HG03108 (cell line): Measurements from ENCODE around the gene CFAP74.
"Not testable (repeated sequence)": the region's sequence is repeated elsewhere in the genome, so short reads cannot be mapped to it uniquely, and the experiment has no call there.

ENCODE experiments used
- ATAC-seq: cut with Tn5 transposase; IDR thresholded peaks from one replicate; pipeline ENCODE4 v1.9.1; 2021; ENCODE audit warnings: moderate library complexity; ENCODE audit not compliant: unreplicated experiment

Gene CFAP74

DNA sequence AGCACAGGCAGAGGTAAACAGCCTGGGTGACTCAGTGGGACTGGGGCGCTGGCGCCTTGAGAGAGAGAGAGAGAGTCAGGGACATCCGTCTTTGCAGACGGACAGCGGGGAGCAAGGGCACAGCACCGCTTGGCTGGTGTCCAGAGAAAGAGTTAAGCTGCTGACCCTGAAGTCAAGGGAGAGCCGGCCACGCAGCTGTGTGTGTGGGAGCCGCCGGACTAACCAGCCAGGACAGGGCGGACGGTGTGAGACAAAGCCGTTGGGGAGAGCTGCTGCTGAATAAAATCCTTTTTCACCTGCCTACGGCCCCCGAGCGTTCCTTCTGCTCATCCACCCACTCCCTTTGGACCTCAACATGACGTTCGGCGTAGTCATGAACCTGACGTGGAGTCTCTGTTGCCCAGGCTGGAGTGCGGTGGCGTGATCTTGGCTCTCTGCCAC, 14.5 kb downstream of the CFAP74 start:
- no peak for ATAC-seq

DNA sequence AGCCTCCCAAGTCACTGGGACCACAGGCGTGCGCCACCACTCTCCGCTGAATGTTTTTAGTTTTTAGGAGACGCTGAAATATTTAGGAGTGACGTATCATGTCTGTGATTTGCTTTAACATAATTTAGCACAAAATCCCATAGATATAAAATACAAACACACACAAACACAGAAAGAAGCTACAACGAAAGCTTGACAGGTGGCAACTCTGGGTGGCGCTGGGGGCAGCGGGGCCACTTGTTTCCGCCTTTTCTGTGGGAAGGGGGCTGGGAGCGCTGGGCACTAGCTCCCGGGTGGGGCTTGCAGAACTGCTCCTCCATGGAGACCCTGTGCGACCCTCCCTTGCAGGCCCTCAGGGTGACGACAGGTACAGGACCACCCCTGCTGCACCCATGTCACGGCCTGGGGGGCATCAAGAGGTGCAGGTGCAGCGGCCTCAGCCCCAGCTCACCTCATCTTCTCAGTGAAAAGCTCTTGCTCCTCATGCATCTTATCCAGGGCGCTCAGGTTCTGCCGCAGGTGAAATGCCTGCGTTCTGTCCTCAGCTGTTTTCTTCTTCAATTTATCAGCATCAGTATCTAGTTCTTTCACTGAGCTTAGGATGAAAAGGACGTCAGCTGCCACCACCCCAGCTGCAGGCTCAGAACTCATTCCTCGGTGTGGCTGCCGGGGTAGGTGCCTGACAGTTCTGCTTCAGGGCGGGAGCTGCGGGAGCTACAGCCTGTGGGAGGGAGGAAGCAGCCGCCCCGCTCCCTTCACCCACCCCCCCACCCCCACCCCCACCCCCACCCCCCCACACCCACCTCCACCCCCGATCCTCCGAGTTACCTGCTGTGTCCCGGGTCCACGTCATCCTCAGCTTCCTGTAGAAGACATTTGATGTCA, 15.3 kb downstream of the CFAP74 start:
- ATAC-seq: no peak

- ATAC-seq: no peak
Observed at GRCh38 chr1:1987142-1987510, 16.5 kb downstream of the CFAP74 start.

- no peak for ATAC-seq
Observed at GRCh38 chr1:1986451-1987141, 17.0 kb downstream of the CFAP74 start.

DNA sequence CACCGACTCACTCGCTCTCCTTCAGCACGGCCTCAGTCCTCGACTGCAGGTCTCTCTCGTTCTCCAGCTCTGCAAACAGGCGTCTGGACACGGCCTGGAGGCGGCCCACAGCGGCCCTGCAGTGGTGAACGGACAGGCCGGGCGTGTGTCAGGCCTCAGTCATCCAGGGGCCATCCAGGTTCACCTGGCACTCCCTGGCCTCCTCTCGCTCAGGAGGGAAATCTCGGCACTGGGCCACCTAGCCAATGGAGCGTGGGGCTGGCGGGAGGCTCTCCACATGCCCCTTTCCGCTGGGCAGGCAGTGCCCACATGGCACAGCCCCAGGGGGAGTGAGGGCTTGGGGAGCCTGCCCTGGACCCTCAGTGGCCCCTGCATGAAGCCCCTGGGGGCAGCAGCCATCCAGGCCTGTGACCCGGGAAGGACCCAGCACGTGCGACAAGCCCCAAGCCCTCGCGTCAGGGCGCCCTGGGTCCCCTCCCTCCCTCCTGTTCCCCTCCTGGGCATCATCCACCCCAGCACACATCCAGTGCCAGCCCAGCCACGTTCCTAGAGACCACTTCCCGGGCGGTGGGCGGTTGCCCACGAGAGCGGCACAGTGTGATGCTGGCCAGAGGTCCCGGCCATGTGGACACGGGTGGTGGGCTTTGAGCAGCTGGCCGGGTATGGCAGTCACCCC, 18.1 kb downstream of the CFAP74 start:
- no peak for ATAC-seq

DNA sequence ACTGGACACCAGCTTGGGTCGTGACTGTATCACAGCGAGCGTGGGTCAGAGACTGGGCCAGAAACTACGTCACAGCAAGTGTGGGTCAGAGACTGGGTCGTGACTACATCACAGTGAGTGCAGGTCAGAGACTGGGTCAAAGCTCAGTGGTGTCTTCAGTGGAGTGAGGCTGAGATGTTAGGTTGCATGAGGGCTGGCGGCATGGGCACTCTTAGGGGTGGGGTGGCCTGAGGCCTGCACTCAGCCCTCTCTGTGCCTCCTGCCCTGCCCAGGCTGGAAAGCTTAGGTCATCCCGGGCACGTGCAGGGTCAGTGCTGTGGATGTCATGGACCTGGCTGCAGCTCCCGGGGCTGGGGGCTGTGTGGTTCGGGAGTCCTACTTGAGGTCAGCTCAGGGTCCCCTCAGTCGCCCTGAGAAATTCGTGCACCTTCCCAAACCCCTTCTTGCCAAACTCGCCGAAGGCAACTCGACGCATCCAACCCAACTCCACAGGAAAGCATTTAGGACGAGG, 19.0 kb downstream of the CFAP74 start:
- no peak for ATAC-seq

DNA sequence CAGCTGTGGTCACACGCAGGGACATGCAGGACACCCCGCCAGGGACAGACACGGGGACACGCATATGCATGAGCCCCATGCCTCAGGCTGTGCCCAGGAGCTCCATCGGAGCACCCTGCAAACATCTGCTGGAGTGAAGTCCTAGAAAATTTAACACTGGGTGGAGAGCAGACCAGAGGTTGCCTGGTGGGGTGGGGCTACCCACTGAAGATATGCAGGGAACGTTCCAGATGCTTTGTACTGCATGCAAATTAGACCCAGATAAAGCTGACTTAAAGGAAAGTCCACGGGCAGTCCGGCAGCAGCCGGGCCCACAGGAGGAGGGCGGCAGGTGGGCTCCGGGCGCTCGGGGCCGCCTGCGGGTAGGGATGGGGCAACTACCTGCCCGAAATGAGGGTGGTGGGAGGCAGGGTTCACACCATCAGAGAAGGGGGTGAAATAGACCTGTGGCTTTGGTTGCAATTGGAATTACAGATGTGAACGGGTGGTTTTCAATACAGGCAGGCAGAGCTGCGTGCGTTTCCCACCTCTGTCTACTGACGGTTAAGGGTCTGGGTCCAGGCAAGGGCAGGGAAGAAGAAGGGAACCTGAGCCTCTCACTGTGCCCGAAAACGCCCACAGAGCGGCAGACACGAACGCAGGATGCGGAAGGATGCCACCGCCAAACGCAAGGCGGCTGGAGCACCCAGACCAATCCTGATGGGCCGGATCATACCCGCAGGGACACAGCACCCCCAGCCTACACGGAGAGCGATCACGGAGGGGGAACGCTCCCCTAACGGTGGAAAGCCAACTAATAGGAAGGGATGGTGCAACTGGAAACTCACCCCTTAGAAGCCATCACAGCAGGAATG, 21.0 kb downstream of the CFAP74 start:
- ATAC-seq: no peak

GRCh38 chr1:1981631-1982327, 21.8 kb downstream of the CFAP74 start:
- ATAC-seq: not testable (repeated sequence)

DNA sequence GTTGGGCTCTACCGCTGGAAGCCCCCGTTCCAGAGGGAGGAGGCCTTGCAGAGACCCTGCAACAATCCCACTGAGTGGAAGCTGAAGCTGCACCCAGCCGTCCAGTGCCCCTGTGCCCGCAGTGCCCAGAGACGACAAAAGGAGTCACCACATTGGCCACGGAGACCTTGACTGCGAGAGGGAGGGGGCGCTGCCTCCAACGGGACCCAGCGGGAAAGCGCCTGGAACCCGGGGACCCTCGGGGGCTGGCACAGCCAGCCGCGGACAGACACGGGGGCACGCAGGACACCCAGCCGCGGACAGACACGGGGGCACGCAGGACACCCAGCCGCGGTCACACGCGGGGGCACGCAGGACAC, 22.5 kb downstream of the CFAP74 start:
- ATAC-seq: no peak

- no peak for ATAC-seq
Observed at GRCh38 chr1:1980467-1981141, 23.0 kb downstream of the CFAP74 start.

- no peak for ATAC-seq
Observed at GRCh38 chr1:1979482-1980165, 24.0 kb downstream of the CFAP74 start.

DNA sequence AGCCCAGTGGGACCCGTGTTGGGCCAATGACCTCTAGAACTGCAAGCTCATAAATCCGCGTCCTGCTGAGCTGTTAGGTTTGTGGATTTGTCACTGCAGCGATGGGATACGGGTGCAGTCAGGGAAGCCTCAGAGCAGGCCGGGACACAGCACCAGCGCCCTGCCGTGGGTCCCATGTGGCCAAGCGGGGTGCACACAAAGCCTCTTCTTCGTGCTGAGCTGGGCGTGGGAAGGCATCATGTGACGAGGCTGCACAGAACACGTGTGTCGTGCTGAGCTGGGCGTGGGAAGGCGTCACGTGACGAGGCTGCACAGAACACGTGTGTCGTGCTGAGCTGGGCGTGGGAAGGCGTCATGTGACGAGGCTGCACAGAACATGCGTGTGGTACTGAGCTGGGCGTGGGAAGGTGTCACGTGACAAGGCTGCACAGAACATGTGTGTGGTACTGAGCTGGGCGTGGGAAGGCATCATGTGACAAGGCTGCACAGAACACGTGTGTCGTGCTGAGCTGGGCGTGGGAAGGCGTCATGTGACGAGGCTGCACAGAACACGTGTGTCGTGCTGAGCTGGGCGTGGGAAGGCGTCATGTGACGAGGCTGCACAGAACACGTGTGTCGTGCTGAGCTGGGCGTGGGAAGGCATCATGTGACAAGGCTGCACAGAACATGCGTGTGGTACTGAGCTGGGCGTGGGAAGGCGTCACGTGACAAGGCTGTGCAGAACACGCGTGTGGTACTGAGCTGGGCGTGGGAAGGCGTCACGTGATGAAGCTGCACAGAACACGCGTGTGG, 24.7 kb downstream of the CFAP74 start:
- ATAC-seq: not testable (repeated sequence)

DNA sequence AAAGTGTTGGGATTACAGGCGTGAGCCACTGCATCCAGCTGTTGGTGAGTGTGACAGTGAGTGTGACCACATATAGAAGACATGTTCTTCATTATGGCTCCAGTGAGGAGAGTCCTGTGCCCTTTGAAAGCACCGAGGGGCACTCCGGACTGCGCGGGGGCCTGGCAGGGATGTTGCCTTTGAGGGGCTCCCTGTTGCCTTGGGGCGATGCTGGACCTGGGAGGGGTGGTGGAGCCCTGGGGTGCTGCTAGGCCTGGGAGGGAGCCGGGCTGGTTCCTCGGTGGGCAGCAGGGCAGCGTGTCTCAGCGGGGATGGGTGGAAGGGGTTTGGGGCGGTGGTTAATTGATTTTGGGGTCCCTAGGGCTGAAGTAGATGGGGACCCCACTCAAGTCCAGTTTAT, 25.5 kb downstream of the CFAP74 start:
- ATAC-seq: no peak

- ATAC-seq: no peak
Observed at GRCh38 chr1:1976031-1976430, 27.6 kb downstream of the CFAP74 start.

DNA sequence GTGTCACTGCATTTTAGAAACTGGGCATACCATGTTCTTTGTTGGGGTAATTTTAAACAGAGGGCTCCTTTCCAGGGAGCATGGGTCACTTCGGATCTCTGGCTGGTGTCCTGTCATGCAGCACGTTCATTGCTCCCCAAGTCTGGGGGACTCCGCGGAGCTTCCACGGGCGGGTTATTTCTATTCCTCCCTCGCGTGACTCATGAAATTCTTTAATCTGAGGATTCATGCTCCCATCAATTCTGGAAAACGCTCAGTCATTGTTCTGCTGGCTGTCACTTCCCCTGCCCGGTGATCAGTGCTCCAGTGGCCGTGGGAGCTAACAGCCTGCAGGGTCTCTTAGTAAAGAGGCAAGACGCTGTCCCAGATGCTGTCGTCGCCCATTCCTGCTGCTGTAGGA, 28.1 kb downstream of the CFAP74 start:
- no peak for ATAC-seq

- no peak for ATAC-seq
Observed at GRCh38 chr1:1974834-1975233, 28.8 kb downstream of the CFAP74 start.

GRCh38 chr1:1973716-1974642, 29.6 kb downstream of the CFAP74 start:
- no peak for ATAC-seq
